CD4-positive, alpha-beta T cell treated with Interleukin-6 at 100 ng/mL for 8 hours (primary cell): ENCODE results near the gene DDAH1.
"Not testable (repeated sequence)": the region's sequence is repeated elsewhere in the genome, so short reads cannot be mapped to it uniquely, and the experiment has no call there.

Experiments
- DNase-seq: peaks from one replicate; pipeline ENCODE4 v3.0.0-alpha.2; 2020; ENCODE audit warnings: mixed read lengths, low spot score

The DDAH1 gene

DNA sequence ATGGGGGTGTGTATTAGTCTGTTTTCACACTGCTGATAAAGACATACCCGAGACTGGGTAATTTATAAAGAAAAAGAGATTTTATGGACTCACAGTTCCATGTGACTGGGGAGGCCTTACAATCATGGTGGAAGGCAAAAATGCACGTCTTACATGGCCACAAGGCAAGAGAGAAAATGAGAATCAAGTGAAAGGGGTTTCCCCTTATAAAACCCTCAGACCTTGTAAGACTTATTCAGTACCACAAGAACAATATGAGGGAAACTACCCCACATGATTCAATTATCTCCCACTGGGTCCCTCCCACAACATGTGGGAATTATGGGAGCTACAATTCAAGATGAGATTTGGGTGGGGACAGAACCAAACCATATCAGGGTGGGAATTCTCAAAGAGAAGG lies 5.2 kb upstream of the DDAH1 start:
- DNase-seq, result not testable (repeated sequence)

DNA sequence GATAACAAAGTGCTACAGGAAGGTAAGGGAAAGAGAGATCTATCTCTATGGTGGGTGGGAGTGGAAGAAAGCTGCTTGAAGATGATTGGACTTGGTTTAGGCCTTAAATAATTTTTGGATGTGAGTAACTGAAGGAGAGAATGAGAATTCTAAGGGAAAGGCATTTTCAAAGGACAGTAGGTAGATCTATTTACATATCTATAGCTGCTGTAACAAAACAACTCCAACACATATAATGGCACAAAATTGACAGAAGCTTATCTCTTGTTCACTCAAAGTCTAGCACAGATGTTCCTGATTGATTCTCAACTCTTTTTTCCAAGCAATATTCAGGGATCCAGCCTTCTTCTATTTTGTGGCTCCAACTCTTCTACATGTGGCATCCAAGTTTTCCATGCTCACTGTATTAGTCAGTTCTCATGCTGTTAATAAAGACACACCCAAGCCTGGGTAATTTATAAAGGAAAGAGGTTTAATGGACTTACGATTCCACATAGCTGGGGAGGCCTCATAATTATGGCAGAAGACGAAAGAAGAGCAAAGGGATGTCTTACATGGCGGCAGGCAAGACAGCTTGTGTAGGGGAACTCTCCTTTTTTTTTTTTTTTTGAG lies 3.1 kb upstream of the DDAH1 start:
- no peak for DNase-seq

DNA sequence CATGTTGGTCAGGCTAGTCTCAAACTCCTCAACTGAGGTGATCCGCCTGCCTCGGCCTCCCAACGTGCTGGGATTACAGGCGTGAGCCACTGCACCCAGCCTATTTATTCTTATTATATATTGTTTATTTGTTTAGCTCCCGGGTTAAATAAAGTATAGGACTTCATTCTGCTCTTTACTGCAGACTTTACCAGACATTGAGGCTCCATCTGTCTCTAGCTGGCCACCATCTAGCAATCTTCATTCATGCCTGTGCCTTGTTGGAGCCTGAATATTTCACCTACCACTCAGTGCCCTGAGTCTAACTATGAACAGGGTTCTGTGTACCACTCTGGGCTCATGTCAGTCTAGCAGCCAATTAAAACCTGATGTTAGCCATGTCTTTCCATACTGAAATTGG lies 2.1 kb upstream of the DDAH1 start:
- DNase-seq, result no peak

DNA sequence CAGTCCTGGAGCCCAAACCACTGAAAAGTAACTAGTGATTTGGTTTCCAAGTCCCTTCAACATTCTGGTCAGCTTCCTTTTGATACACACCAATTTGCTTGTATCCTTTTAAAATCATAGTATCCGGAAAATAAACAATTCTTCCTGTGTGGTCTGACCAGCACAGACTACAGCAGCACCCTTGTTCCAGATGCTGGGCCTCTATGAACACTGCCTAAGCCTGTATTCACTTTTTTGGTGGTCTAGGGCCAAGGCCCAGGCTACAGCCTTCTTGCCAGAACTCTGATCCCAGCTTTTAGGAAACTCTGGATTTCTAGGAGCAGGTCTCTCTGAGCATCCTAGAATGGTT lies 801 bp upstream of the DDAH1 start:
- no peak for DNase-seq

DNA sequence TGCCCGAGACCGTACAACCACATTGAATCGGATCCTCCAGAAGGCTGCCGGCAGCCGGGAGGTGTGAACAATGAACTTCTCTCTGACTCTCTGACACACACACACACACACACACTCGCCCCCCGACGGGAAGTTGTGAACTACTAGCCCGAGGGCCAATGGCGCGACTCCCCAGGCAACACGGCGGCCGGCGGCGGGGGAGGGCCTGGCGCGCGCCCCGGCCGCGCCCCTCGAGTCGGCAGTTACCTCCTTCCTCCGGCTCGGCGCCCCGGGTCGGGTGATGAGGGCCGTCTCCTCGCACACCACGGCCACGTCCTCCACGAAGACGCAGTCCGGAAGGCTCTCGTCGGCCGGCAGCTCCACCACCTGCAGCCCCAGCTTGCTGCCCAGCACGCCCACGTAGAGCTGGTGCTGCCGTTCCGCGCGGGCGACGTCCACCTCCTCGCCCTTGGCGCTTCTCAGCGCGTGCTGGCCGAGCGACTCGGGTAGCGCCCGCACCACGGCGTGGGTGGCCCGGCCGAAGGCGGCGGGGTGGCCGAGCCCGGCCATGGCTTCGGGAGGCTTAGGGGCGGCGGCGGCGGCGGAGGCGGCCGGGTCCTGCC lies 361 bp downstream of the DDAH1 start:
- no peak for DNase-seq

DNA sequence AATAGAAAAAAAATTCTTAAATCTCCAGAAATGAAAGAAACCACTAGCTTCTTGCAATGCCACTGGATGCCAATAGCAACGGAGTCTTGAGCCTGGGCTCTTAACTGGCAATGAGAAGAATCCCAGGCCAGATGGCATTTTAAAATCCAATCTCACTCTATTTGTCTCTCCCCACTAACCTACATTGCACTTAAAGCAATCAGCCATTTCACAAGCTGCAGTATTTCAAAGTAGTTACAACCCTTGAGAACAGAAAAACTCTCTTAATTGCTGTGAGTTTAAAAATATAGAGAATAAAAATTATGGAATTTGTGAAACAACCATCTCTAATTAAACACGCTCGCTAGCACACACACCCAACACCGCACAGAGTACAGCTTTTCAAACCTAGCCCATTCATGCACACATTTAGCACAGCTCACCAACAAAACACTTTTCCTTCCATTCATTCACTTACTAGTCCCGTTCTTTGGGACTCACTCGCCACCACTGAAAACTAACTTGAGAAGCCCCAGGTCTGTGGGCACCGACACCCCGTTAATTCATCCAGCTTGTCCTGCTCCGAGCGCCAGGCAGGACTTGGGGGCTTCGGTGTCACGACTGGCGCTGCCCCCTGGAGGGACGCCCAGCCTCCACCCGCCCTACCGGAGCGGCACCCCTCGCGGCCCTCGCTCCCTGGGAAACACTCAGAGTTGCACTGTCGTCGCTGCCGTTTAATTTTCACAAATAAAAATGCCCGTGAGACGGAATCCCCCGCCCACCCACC lies 1.0 kb downstream of the DDAH1 start:
- DNase-seq, result no peak

DNA sequence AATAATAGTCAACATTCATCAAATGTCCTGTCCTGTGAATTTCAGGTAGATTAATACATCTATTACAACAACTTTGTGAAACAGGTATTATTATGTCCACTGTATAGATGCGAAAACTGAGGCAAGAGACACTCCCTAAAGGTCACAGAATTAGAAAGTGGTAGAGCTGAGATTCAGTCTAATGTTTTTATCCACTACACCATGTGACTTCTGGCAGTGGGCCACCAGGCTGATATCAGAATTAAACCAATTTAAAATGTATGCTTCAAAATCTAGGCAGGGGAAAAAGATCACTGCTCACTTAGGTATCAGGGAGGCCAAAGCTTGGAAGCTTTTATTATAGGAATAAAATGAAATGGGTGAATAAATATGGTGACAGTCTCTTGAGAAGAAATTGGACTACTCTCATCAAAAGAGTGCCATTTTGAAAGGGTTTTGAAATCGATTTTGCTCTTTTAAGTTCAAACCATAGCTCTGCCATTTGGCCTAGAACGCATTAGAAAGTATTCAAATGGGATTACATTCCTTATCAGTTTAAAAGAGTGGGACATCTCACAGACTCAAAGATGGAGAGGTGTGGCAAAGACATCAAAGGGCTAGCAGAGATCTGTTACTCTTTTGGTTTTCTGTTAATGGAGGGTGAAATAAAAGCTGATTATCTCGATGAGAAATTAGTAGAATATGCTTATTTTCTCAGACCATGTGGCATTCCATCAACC lies 1.9 kb downstream of the DDAH1 start:
- no peak for DNase-seq

DNA sequence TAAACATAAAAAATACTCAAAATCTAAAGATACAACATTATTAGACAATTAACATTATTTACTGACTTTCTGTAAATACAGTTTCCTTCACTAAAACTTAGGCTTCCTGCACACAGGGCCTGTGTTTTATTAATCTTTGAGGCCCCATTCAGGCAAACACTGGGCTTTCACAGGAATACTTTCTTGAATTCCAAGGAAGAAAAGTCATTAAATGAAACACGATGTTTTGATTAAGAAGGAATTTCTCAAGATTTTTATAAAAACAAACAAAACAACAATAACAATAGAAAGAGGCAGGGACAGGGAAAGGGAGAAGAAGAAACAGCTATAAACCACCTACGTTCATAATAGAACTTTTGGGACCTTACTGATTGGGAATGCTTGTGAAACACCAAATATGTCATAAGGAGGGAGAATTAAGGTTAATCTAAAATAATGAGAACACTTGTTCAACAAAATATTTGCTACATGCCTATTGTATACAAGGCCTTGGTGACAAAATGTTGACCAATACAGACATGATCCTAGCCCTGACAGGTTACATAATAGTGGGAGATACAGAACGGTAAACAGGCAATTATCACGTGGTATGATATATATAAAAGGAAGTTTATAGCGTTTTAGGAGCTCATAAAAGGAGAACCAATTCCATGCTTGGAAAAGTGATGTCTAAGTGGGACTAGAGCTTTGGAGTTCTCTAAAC lies 3.6 kb downstream of the DDAH1 start:
- no peak for DNase-seq

DNA sequence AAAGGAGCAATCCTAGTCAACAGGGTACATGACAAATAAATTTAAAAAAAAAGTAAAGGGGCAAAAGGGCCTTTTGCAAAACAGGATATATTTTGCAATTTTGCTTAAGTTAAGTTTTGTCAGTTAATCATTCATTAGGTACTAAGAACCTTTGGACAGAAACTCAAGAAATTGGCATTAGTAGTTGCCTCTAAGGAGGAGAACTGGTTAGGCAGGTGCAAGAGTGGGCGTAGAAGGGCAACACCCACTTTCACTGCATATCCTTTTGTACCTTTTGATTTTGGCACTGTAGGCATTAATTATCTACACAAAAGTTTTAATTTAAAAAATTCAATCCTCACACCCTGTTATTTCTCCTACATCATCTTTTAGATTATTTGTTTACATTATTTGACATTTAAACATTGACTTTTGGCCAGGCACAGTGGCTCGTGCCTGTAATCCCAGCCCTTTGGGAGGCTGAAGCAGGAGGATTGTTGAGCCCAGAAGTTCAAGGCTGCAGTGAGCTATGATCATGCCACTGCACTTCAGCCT lies 4.3 kb downstream of the DDAH1 start:
- DNase-seq, result no peak

DNA sequence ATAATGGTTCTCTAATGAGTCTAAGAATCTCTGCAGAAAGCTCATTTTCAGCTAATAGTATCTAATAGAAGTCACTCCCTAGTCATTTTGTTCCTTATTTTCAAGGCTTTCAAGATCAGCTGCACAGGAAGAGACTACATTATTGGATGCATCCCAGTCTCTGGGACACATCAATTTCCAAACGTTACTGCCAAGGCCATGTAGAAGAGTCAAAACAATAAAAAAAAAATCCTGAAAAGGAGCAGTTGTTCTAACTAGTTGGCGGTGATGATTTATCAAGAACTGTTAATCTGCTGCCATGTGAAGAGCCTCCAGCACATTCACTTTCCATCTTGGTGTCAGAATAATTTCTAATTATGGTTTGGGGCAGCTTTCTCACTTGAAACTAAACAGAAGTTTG lies 5.7 kb downstream of the DDAH1 start:
- no peak for DNase-seq

DNA sequence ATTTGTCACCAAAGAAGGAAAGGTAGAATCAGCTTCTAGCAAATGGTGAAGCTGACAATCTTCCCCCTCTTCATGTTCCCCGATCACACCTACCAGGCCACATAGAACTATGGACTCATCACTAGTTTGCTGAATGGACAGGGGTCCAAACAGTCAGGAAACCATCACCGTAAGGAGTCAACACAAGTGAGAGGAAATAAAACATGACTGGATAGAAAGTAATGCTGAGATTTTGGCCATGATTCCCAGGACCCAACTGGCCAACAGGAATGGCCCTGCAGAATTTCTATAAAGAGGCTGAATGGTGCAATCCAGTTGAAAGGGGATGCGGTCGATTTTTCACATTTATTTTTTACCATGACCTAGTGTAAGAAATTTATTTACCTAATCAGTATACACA lies 10.7 kb downstream of the DDAH1 start:
- no peak for DNase-seq

DNA sequence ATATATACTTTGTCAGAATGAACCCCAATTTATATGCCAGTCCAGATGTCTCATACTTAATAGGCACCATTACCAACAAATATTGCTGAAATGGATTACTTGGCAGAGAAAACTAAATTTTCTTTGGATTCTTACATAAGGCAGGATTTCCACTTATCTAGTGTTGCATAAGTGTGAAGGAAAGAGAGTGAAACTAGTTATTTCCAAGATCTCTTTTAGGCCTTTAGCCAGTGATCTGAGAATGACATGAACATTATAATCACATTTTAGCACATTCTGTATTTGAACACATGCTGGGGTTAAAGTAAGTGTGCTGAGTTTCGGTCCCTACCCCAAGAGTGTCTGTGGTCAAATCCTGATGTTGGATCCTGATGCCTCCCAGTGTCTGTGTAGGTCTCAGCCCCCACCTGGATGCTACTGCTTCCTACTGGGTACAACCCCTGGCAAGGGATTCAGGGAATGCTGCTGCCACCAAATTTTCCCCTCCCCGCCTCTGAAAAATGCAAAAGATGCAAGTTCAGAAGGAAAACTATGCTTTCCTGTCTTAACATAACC lies 11.2 kb downstream of the DDAH1 start:
- no peak for DNase-seq

DNA sequence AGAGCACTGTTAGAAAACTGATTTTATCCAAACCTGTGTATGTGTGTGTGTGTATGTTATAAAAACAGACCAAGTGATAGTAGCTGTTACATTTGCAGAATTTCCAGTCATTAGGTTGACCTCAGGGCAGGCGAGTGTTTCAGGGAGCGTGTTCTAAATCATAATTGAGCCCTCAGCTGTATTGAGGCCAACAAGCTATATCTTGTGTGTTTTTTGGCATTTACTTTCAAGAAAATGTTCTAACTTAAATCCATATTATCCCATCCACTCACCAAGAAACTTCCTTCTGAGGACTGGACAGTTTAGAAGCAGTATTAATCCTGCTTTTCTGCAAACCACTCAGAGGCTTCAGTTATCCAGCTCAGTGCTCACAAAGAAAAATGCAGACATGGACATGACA lies 12.0 kb downstream of the DDAH1 start:
- no peak for DNase-seq

DNA sequence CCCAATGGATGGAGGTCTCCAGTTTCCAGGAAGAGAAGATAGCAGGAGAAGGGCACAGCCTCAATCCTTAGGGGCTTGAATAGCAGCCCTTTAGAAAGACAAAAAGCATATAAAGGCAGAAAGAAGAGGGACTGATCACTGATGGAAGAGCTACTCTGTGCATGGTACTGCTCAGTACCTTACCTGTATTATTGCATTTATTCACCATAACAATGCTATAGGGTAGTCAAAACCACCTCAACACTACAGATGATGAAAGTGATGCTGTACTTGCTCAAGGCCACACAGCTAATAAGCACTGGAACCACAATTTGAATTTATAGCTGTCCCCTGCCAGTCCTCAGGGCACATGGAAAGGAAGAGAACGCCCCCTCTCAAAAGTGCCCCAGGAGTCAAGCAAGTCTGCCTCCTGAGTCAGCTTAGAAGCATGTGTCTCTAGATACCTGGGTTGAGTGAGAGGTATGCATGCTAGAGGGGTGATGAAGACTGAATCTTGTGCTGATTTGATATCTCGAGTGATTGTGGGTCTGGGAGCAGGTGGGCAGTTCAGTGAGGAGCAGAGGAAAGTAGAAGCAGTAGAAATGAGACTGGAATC lies 13.6 kb downstream of the DDAH1 start:
- no peak for DNase-seq

DNA sequence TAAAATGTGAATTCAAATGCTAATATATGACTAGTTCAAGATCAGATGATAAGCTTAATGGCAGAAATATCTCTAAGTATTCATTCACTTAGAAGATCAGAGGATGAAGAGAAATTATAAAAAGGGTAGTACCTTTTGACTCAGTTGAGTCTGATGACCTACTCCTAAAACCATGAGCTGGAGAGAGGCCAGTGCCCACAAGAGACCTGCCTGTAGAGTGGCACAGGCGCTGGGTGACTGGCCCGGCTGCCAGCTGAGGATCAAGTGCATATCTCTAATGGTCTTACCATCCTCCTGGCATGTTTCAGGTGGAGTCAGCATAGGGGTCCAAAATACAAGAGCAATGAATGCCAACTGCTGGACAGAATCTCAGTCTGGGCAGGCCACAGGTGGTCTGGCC lies 14.1 kb downstream of the DDAH1 start:
- DNase-seq, result no peak

DNA sequence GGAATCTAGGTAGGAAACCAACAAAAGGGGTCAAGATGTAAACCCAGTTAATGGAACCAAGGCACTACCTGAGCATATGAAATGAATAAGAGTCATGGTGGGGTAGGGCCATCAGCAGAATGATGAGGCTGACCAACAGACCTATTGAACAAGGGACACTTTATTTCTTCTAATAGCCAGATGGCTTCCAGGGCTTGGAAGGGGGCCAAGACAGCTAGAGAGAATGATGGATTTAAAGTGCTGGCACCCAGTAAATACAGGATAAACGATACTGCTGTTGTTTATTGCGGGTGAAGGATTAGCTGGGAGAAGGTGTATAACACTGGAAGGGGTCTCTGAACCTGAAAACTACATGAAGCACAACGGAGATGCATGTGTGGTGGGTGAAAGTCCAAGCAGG lies 15.6 kb downstream of the DDAH1 start:
- DNase-seq, result no peak

DNA sequence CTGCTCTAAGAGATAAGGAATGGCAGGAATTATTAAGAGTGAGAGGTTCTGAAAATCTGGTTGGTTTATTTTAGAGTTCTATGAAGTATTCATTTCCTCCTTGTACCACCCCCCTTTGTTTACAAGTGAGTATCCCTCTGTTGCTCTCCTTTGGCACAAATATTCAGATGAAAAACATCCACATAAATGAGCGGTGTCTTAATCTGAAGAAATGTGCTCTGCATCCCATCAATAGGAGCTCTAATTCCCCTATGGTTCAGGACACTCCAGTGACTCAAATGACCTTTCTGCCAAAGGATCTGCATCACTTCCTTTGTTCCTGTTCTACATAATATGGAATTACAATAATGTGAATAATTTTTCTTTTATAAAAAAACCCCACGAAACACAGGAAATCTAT lies 16.6 kb downstream of the DDAH1 start:
- DNase-seq, result no peak

DNA sequence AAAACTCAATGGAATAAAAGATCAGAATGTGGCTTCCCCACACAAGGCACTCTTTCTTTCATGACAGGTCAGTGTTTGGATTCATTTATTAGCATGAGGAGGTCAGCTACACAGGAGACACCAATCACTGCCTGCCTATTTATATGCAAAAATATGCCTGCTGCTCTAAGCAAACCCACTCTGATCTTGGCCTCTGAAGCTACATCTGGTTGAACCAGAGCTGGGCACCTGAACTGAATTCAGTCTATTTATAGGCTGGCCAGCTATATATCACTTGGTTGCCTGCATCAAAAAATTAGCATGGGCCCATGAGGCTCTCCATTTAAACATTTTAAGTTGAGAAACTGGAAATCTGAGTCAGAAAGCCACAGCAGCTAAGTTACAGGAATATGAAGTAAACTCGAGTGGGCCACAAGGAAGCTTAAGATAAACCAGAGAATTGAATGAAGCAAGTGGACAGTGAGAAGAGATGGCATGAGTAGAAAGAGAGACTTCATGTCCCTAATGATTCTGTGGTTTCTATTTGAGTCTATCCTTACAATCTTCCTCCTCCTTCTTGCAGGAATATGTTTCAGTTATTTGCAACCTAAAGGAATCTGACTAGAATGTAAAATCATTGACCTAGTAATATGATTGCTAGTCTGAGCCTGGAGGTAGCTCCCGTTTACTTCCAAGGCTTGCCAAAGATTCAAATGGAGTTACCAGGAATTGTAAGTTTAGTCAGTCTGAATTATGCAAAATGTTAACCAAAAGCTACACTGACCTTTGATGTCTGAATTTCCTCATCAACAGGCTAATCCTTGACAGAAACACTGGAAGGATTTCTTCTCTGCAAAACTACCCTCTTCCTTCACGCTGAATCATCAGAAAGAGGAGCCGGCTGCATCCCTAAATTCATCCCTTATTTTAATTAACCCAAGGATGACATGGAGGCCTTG lies 17.7 kb downstream of the DDAH1 start:
- DNase-seq, result no peak

DNA sequence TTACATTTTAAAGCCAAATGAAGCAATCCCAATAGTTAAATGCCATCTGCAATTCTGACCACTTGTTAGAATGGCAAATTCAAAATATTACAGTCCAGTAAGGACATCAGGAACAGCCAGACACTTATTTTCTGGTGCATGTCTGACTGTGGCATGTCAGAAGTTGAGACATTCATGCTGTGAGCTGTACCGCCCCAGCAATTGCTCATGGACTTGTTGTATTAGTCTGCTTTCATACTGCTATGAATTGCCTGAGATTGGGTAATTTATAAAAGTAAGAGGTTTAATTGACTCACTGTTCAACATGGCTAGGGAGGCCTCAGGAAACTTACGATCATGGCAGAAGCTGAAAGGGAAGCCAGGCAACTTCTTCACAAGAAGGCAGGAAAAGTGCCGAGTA lies 19.1 kb downstream of the DDAH1 start:
- DNase-seq, result no peak

DNA sequence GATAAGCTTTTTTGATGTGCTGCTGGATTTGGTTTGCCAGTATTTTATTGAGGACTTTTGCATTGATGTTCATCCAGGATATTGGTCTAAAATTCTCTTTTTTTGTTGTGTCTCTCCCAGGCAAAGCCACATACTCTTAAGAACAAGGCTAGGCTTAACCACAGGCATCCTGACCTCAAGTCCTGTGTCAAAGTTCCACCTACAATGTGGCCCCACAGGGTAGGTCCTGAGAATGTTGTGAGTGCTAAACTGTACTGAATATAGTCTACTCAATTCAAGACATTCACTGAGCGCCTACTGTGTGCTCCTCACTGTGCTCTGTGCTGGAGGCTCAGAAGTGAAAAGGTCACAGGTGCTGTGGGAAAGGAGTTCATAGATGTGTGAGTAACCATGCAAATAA lies 20.6 kb downstream of the DDAH1 start:
- no peak for DNase-seq
